GM12878 (cell line): ENCODE data around the gene RIMBP2. TPM values are rescaled to one million over a fixed set of nuclear protein-coding genes. Genes with fewer than 3 reads are reported as not detected.

Experiments used
- ATAC-seq: fragments of 200-7000 bp; cut with Tn5 transposase; 3 replicates; pipeline ENCODE4 v1.9.1; 2020; ENCODE audit warnings: mild to moderate bottlenecking, moderate library complexity
- BruUV-seq: library from RNA; stranded (reverse); fragments of 400-500 nt; replicated peaks from 2 replicates; lab custom pipeline; 2021; lab: Mats Ljungman, UMichigan
- CTCF ChIA-PET: fragments of 300-600 bp; sonication (Branson Sonifier 250); formaldehyde crosslinking; extraction: SDS; loops from one replicate; lab custom pipeline; 2021; ENCODE audit warnings: inconsistent platforms; lab: Yijun Ruan, JAX
- POLR2A ChIA-PET: fragments of 350-600 bp; formaldehyde crosslinking; extraction: SDS; loops from one replicate; lab custom pipeline; 2021; ENCODE audit warnings: inconsistent platforms; lab: Charles Lee
- RAD21 ChIA-PET: fragments of 300-600 bp; sonication (Branson Sonifier 250); formaldehyde crosslinking; loops from one replicate; lab custom pipeline; 2023; ENCODE audit warnings: antibody characterized with exemption; ENCODE audit not compliant: unreplicated experiment; lab: Charles Lee
- SMC1A ChIA-PET: fragments of 300-600 bp; sonication (Branson Sonifier 250); formaldehyde crosslinking; loops from one replicate; lab custom pipeline; 2023; ENCODE audit not compliant: unreplicated experiment, uncharacterized antibody; lab: Charles Lee
- DNase-seq: peaks from one replicate; pipeline ENCODE4 v3.0.0-alpha.2; 2011; ENCODE audit warnings: low read depth, low spot score
- FAIRE-seq: peaks from 3 replicates; lab custom pipeline; 2011; peaks lifted over from hg19 to GRCh38; lab: Jason Lieb, UNC
- H2AFZ ChIP-seq: 2 replicates; pipeline ENCODE4 v1.6.0; 2011; ENCODE audit warnings: low read depth, low read length, control low read depth; ENCODE audit not compliant: control insufficient read depth
- H3K27ac ChIP-seq: 2 replicates; pipeline ENCODE4 v1.5.1; 2011; ENCODE audit warnings: control low read depth; ENCODE audit not compliant: control insufficient read depth, insufficient read depth
- H3K27me3 ChIP-seq, 2 experiments: replicated peaks in 1 of 2; 2 replicates each; pipeline versions ENCODE4 v1.6.0 to v1.6.1; 2011; ENCODE audit warnings: low read length in 1 of 2; ENCODE audit not compliant: control insufficient read depth in 2 of 2, insufficient read depth in 2 of 2
- H3K36me3 ChIP-seq, 2 experiments: 2 replicates each; pipeline ENCODE4 v1.5.1; 2011; ENCODE audit warnings: low read length in 1 of 2; ENCODE audit not compliant: control insufficient read depth in 2 of 2, insufficient read depth in 2 of 2
- H3K4me1 ChIP-seq: 2 replicates; pipeline ENCODE4 v1.6.1; 2011; ENCODE audit warnings: mild to moderate bottlenecking, low read length, moderate library complexity, mixed read lengths; ENCODE audit not compliant: control insufficient read depth, insufficient read depth
- H3K4me2 ChIP-seq: 2 replicates; pipeline ENCODE4 v1.6.0; 2011; ENCODE audit warnings: control low read depth; ENCODE audit not compliant: control insufficient read depth, insufficient read depth
- H3K4me3 ChIP-seq: fragments of 200-600 bp; sonication (generic); 2 replicates; pipeline ENCODE4 v1.5.1; 2016
- H3K79me2 ChIP-seq: 2 replicates; pipeline ENCODE4 v1.6.0; 2011; ENCODE audit warnings: low read length; ENCODE audit not compliant: control insufficient read depth, insufficient read depth
- H3K9ac ChIP-seq: 2 replicates; pipeline ENCODE4 v1.8.0; 2011; ENCODE audit warnings: low read length, control low read depth, mixed read lengths; ENCODE audit not compliant: control insufficient read depth, insufficient read depth
- H3K9me3 ChIP-seq: replicated peaks from 3 replicates; pipeline ENCODE4 v1.5.1; 2011; ENCODE audit warnings: mild to moderate bottlenecking, low read length; ENCODE audit not compliant: control insufficient read depth, insufficient read depth
- H4K20me1 ChIP-seq: 2 replicates; pipeline ENCODE4 v1.6.0; 2011; ENCODE audit not compliant: control insufficient read depth, insufficient read depth
- BHLHE40 ChIP-seq, 2 experiments: fragments of 450-650 bp in 1 of 2; IDR thresholded peaks; 2 replicates each; pipeline ENCODE4 v1.6.1; 2011 to 2017; ENCODE audit warnings: low read depth in 2 of 2, borderline replicate concordance in 1 of 2, improper control_type of control experiment in 1 of 2, low read length in 1 of 2, mild to moderate bottlenecking in 1 of 2
- E4F1 ChIP-seq: fragments of 450-650 bp; IDR thresholded peaks from 2 replicates; pipeline ENCODE4 v1.6.1; 2018; ENCODE audit warnings: borderline replicate concordance, mild to moderate bottlenecking; ENCODE audit not compliant: partially characterized antibody
- IKZF1 ChIP-seq: fragments of 450-650 bp; conservative IDR thresholded peaks from 2 replicates; pipeline ENCODE4 v1.6.1; 2017; ENCODE audit warnings: antibody characterized with exemption, mild to moderate bottlenecking
- MEF2B ChIP-seq: fragments of 450-650 bp; IDR thresholded peaks from 2 replicates; pipeline ENCODE4 v1.6.1; 2018; ENCODE audit warnings: mild to moderate bottlenecking, moderate library complexity; ENCODE audit not compliant: partially characterized antibody, poor library complexity, severe bottlenecking
- NR2F1 ChIP-seq: fragments of 450-650 bp; conservative IDR thresholded peaks from 2 replicates; pipeline ENCODE4 v1.6.1; 2017; ENCODE audit warnings: mild to moderate bottlenecking
- RELB ChIP-seq: fragments of 450-650 bp; IDR thresholded peaks from 2 replicates; pipeline ENCODE4 v1.6.1; 2017; ENCODE audit warnings: low read depth, mild to moderate bottlenecking, moderate library complexity
- TARDBP ChIP-seq: IDR thresholded peaks from 2 replicates; pipeline ENCODE4 v1.6.1; 2016; ENCODE audit warnings: borderline replicate concordance
- WGBS: methylation state at CpG from one replicate; pipeline ENCODE4 v1.1.6; 2016; ENCODE audit warnings: low lambda C conversion rate; ENCODE audit not compliant: insufficient replicate concordance, insufficient coverage; ENCODE audit errors: missing lambda C conversion rate; 5-methylcytosine and 5-hydroxymethylcytosine counted together
- in situ Hi-C: fragments of 300-500 bp; cut with MboI; formaldehyde crosslinking; loops from 9 replicates; pipeline ENCODE4 v1.14.3; 2018; ENCODE audit warnings: mixed read lengths
- intact Hi-C: fragments of 100-400 bp; cut with micrococcal nuclease; formaldehyde crosslinking; loops from one replicate; pipeline ENCODE4 v1.14.2; 2022; ENCODE audit not compliant: unreplicated experiment
- polyA plus RNA-seq, 11 experiments: library from polyadenylated mRNA; depleted of rRNA in 4 of 11; unstranded in 6 of 11; stranded (reverse) in 5 of 11; fragments of >200 nt; fragmentation: Nextera tagmentation in 4 of 11; fragmentation: Illumina TruSeq in 1 of 11; extraction: Ambion mirVana in 4 of 11; extraction: Trizol in 1 of 11; gene quantifications; 1 replicate in 1 of 11; 2 replicates in 10 of 11; pipeline versions ENCODE4 v1.2.1 to v1.2.3, GENCODE V29; 2011 to 2016; ENCODE audit warnings: inconsistent platforms in 2 of 11, missing spikeins in 2 of 11, low read depth in 1 of 11
- total RNA-seq, 4 experiments: library from RNA; depleted of rRNA in 3 of 4; stranded (reverse); fragments of >200 nt in 3 of 4; fragmentation: Illumina TruSeq in 1 of 4; extraction: Trizol in 1 of 4; gene quantifications; 2 replicates each; pipeline versions ENCODE4 v1.2.1 to v1.2.3, GENCODE V29; 2013 to 2021

Gene RIMBP2
- total and polyA plus RNA-seq, 10 of the 15 experiments (the other 5 are each of a cell fraction or from before 2014, with no cell fraction given) = 0.04 to 2.9 (median 0.07) TPM; not detected in 1

- CTCF ChIA-PET = interaction anchor here (0.6 to 0.9 kb wide), 3 partner anchors 22 to 437 kb away, joined by 4 read pairs; no protein-coding TSS in a partner anchor
- Histone ChIP-seq H3K27me3 (no peaks in the 10 kb centered on the region; a peak in 1 of 4 replicates), H3K9ac (peak overlapping the region; percentile 48), H3K4me3 (peak overlapping the region; percentile 58; the same call in 1 of the 2 replicates)
- ATAC-seq = peak; percentile 11
- WGBS = 19% methylated on average over 11 of the region's 11 CpGs
- intact Hi-C loops = loop anchor here (10.0 kb wide), 1 partner anchor 142 kb away; no protein-coding TSS in a partner anchor
- TF ChIP-seq IKZF1 (peak; percentile 35; the same call in 1 of the 2 replicates), BHLHE40 (IDR thresholded peaks at IDR 0.05; ENCODE audit: borderline replicate concordance in 1 of 2, low read depth in 2 of 2, low read length in 1 of 2) (0 out of 4 replicates have a peak, but pooled peaks of 1 of the 2 experiments have one; percentile 23), TARDBP (no peak), NR2F1 (no peak), MEF2B (peak; percentile 82), E4F1 (no peak), RELB (peak; percentile 27; the same call in 1 of the 2 replicates)
- TF ChIP-seq, all 136 proteins: peak for 4
- no TSS peak for BruUV-seq
- no peaks in the 10 kb centered on the region for H4K20me1 ChIP-seq
- H3K27ac ChIP-seq = peak overlapping the region; percentile 61; the same call in 1 of the 2 replicates
- RAD21 ChIA-PET = interaction anchor here (0.6 to 1.4 kb wide), 8 partner anchors 31 to 322 kb away, joined by 3 to 7 read pairs (median 3); no protein-coding TSS in a partner anchor
- H3K9me3 ChIP-seq = no peaks in the 10 kb centered on the region; the same call in 2 of the 3 replicates
- H3K4me2 ChIP-seq = peak overlapping the region; percentile 30
- FAIRE-seq (no peak), DNase-seq (peak; percentile 40)
- in situ Hi-C loops = no loop called here
- H3K4me1 ChIP-seq = no peaks in the 10 kb centered on the region
- peak overlapping the region; percentile 58 for H2AFZ ChIP-seq
- H3K79me2 ChIP-seq = peaks cover 11% of the 10 kb centered on the region
- H3K36me3 ChIP-seq = no peaks in the 10 kb centered on the region
- POLR2A ChIA-PET = interaction anchor here (1.1 kb wide), 1 partner anchor 236 kb away, joined by 5 read pairs; no protein-coding TSS in a partner anchor
- SMC1A ChIA-PET = interaction anchor here (0.8 to 2.1 kb wide), 4 partner anchors 10 to 143 kb away, joined by 4 to 6 read pairs (median 4); no protein-coding TSS in a partner anchor
Measured at GRCh38 chr12:130716969-130717366, 869 bp upstream of the RIMBP2 start.
